Stimulated activated CD4-positive, alpha-beta T cell treated with anti-CD3 and anti-CD28 coated beads, Interleukin-2, amount 100 ng/mL, for 24 hours (primary cell): Measurements from ENCODE around the gene ATP7B.
"Not testable (repeated sequence)": the region's sequence is repeated elsewhere in the genome, so short reads cannot be mapped to it uniquely, and the experiment has no call there.

ENCODE experiments used
- DNase-seq, 2 donors: peaks; one replicate each; pipeline ENCODE4 v3.0.0-alpha.2; 2020

ATP7B gene

DNA sequence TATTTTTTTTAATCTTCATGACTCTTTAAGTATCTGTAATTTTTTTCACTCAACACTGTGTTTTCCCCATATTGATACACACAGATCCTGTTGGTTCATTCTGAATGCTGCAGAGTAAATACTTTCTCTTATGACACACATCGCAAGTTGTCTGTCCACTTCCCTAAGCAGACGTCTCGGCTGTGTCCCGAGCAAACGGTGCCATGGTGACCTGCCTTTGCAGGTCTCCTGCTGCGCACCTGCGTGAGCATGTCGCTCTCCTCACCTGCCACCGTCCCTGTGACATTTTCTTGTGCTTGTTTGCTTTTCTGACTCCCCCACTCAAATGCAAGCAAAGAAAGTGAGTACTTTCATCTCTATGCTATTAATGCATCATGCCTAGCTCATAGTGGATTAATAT lies 91.7 kb downstream of the ATP7B start:
- no peak for DNase-seq

DNA sequence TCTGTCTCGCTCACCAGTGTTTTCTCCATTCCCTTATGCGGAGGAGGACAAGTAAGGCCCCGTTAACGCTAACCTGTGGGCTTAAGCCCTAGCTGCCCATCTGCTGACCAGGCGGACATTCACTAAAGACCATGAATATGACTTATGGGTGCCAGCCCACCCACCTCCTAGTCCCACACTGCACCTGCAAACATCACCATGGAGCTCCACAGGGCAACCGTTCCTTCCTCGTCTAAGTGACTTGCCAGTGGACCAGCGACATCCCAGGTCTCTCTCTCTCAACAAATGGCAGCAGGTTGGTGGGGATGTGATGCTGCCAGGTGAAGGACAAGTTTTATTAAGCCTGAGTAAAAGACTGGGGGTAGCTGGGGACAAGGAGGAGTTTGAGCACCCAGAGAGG lies 94.3 kb downstream of the ATP7B start:
- no peak for DNase-seq

DNA sequence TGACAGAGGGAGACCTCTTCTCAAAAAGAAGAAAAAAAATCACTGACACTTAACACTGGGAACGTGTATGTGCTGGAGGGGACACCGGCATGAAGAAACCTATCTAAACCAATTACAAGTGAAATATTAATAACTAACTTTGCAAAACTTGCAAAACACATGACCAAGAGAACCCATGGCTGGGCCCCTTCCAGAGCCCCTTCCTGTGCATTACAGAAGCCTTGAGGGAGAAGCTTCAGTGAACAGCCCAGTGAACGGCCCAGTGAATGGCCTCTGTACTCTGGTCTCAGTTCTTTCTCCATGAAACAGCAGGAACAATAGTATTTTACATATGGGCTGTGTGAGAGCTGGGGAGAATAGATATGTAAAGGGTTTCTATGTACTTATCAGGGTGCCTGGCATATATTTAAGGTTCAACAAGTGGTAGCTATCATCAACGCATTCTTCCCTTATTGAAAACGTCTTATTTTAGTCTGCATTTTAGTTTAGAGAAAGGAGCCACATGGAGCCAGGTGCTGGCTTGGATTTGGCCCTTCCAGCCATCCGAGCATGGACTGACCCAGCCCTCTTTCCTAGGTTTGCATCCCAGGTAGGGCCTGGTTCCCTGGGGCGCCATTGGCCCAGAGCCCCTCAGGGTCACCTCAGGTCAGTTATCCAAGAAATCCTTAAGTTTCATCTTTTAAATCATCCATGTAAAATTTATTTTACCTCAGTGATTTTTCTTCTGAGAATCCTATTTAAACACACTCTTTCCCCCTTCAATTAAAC lies 95.0 kb downstream of the ATP7B start:
- no peak for DNase-seq

DNA sequence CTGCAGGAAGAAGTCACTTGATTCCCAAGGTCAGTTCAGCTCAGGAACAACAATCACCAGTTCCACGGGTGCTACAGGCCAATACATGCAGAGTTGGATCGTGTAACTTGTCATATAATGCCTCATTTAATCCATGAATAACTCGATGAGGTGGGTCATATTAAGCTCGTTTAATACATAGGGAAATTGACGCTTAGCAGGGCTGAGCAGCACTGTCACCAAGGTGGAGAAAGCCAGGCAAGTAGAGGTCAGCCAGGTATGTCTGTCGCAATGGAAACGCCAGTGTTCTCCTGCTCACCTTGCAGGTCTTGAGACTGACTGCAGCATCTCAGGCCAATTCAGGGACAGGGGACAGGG lies 97.1 kb downstream of the ATP7B start:
- DNase-seq: no peak

DNA sequence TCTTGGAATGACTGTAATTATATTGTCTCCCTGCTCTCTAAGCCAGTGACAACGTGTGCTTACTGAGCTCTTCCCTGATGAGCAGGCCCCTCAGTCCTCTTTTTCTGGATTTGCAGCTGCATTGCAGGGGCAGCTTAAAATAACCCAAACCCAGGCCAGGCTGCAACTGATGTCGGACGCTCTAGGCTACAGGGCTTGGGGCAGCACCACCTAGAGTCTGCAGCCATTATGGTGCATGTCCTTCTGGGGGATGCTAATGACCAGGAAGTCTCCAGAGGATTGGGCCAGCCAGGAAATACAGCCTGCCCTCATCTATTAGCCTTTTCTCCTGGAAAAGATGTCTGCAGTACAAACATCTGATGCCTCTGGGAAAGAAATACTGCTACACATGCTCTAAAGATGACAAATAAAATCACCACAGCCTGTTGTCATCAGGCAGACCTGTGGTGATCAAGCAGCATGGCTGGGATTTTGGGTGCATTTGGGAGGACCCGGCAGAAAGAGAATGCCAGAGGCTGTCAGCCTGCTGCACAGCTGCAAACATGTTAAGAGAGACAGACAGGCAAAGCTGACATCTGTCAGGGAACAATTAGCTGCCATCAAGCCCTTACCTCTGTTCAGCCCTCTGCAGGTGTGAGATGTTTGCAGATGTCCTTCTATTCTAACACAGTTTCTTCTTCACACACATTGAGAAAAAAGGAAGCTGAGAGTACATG lies 97.7 kb downstream of the ATP7B start:
- DNase-seq: no peak

DNA sequence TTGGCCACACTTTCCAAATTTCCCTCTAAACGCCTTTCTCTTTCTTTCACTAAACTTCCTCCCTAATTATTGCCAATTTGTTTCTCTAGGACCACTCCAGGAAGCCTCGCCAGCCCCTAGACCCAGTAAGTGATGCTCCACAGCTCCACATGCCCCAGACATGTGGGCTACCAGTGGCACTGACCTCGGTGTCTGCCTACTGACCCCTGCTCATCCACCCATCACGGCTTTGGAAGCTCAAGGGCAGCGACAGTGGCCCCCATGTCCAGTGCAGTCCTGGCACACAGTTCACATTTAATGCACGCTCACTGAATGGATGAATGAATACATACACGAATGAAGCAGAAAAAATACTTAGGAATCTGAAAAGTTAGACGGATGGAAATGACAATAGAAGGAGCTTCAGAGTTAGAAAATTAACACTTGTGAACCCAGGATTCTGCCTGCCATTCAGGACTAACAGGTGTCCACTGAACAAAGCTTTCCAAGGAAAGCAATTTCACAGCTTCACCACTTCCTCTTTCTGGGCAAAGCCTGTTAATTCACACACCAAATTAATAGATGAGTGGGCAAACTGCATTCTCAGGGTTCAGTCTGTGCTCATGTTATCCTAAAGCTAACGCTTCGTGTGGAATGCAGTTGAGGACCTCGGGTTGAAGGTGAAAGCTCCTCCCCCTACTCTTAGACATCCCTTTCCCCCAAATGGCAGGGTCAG lies 98.6 kb downstream of the ATP7B start:
- DNase-seq: no peak

DNA sequence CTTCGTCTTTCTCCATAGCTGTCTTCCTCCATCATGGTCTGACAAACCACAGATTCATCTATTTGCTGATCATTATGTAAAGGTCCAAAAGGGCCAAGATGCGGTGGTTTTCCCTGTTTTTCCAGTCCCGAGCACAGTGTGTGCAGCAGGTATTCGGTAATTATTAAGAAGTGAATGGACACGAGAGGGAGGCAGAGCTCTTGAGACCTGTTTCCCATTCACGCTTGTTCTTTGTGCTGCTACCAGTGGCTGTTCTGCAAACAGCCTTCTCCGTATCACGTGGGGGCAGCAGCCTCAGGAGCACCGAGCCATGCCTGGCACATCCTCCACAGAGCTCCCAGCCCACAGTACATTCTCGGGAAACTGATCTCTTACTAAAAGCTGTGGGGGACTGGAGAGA lies 99.2 kb downstream of the ATP7B start:
- DNase-seq: no peak

DNA sequence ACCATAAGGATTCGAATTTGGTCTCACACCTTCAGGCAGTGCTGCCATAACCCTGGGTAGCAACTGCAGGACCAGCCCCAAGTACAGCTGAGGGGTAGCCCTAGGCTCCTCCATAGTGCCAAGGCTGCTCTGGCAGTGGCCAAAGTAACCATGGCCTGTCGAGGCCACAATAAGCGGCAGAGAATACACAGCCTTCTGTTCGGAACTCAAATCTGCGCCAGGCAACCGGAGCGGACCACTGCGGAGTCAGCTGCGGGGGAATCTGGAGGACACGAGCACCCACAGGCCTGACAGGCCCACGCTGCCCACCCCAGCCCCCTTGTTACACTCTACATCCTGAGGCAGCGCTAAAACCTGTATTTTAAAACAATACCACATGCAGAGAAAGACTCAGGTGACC lies 100.7 kb downstream of the ATP7B start:
- no peak for DNase-seq

DNA sequence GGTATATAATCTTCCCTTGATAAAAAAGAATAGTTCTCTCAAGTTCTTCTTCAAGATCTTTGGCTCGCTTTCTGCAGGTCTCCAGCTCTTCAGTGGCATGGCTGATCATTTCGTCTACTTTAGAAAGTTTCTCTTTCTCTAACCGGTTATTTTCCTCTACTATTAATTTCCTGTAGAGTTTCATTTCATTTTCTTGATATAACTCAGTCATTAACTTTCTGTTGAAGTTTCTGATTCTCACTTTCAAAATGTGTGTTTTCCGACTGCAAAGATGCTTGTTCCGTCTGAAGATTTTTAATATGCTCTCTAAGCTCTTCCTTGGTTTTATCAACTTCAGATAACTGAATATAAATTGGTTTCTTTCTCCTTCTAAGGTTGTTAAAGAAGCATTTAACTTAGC lies 102.0 kb downstream of the ATP7B start:
- not testable (repeated sequence) for DNase-seq

DNA sequence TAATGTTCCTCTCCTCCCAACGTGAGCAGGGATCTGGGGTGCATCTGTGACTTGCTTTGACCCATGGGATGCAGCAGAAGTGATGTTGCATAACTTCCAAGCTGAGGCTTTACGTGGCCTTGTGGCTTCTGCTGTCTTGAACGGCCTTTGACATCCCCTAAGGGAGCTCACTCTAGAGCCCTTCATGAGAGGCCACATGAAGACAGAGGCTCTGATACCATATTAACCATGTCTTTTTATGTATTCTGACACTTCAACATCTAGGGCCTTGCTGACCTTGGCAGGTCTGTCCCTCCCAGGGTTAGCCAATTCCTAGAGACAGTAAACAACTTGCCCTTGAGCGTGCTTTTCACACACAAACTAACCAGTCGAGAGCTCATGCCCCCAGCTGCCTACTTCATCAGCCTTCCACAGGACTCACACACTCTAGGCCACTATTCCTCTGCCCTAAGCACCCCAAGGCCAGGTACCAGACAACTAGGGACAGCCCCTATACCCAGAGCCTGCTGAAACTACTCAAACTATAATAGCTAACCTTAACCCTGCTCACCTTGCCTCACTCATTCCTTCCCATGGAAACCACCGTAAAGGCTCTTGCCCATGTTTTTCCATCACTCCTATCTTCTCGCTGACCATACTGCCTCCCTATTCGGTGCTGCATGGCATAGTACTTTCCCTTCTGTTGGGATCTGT lies 104.1 kb downstream of the ATP7B start:
- DNase-seq: no peak

DNA sequence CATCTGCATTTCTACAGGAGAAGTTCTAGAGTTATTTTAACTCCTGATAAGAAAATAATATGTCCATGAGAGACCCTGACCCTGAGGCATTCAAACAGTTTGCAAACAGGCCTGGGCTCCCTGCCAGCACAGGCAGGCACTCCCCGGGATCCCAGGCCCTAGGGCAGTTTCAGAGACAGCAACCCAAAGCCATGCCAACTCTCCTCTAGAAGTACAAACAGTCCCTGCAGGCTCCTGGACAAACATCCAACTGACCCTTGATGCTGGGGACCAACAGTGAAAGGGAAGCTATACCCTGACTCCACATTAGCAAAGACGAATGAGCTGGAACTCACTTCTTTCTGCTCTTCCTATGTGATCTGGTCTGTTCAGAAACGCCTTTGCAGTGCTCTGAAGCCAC lies 104.7 kb downstream of the ATP7B start:
- DNase-seq: no peak

DNA sequence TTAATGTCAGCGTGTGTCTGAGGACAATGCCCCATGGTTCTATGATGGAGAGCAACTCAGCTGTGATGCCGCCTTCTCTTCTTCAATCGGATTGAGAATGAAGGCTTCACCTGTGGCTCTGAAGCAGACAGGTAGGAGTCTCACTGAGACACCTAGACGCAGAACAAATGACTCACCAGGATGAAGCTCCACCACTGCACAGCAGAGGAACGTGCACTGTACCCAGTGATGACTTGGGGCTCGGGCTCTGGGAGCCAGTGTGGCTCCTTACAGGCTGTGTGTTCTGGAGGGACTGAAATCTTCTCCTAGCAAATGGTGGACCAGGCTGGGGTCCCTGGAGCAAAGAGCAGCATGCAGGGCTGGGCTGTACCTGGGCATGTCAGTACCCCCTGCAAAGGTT lies 105.5 kb downstream of the ATP7B start:
- DNase-seq: no peak

DNA sequence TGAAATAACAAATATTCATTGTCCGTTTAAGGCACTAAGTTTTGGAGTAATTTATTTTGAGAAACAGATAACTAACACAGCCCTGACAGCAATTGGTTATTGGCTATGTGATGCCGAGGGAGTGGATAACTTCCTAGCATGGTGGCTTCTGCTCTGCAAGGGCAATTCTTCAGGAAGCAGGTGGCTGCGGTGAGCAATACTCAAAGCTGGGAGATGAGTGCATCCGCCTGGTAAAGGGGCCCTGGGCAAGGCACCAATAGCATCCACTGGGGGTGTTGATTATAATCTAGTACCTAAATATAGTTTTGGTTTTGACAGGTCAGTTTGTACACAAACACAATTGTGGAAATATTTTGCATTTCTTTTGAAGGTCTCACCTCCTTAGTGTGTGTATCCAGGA lies 108.5 kb downstream of the ATP7B start:
- no peak for DNase-seq

DNA sequence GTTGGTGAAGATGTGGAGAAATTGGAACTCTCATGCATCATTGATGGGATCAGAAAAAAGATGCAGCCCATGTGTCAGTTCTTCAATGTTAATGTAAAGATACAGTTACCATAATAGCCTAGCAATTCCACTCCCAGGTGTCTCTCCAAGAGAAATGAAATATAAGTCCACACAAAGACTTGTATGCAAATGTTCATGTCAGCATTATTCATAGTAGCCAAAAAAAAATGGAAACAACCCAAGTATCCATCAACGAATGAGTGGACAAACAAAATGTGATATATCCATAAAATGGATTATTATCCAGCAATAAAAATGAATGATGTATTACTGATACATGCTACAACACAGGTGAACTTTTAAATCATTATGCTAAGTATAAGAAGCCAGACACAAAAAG lies 110.8 kb downstream of the ATP7B start:
- no peak for DNase-seq

DNA sequence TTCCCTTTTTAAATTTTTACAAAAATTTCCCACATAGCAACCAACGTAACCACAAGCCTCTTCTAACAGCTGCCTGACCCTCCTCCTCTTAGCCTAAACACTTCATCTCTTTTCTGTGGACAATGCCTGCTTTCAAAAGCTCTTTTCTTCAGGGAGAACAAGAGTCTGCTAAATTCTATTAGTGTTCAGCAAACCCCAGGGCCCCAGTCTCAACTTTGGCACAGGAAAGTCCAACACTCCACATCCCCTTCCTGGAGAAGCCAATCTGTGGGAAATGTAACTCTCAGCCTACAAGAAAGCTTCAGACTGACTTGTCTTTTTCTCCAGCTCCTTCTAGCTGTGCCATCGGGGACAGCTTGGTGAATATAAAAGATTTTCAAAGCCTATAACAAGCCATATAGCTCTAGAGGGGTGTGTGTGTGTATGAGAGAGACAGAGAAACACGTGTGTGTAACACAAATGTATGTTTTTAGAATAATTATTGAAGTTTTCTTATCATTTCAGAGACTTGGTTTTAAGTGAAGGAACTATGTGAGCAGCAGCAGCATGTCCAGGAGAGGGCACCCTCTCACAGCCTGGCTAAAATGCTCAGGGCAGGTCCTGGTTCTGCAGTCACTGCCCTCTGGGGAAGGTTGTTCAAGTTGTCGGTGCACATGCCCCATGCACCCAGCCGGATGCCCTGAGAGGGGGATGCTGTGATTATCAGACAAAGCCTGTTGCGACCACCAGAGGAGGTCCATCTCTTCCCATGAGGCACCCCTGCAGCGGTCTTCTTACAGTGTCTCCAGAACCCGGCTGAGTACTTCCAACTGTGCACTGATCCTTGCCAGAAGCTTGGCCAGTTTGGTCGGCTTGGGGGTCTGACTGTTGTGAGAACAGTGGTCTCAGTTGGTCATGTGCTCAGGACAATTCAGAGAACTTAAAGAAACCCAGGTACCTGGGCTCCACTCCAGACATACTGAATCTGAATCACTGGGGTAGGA lies 115.1 kb downstream of the ATP7B start:
- peak; percentile 51 to 52 for DNase-seq

DNA sequence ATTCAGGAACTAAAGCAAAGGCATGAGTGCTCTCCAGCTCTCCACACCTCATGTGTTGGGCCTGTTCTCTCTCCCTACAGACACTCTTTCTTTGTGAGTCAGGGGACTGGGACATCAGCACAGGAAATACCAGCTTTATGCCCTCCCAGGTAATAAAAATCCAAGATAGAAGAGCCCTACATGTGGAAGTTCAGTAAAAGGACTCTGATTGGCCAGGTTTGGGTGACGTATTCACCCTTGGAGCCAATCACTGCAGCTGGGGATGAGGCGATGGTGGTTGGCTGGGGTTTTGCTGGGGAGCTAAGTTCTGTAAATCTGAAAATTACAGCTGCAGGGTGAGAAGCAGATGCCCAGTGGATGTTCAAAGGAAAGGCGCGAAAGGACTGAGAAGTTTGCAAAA lies 117.0 kb downstream of the ATP7B start:
- no peak for DNase-seq

DNA sequence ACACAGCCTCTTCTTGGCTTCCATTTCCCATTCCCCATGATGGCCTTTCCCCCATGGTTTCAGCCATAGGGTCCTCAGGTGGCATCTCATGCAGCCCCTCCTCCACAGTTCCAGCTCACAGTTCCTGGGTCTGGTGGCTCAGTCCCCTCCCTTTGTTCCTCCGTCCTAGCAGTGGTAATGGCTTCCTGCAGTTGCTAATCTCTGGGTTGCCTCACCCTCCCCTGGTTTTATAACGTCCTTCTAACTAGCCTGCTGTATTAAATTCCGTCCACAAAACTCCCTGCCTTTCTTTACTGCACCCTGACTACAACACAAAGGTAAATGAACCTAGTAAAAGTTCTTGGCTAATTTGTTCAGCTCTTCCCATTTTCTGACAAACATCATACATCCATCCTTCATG lies 118.6 kb downstream of the ATP7B start:
- DNase-seq: no peak

DNA sequence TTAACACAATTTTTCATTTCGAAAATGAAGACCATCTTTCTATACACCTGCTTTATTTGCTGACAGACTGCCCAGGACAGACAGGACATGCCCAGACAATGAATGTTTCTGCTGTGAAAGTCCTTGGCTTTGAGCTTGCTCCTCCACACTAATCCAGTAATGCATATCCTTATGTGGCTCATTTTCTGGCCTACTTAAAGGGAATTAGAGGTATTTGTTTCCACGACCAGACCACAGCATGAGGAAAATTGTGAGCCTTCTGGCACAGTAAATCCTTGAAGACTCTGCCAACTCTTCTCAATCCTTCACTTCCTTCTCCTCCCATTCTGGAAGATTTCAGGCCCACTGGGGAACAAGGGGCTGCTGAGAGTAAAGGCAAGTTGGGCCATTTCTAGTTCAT lies 123.8 kb downstream of the ATP7B start:
- no peak for DNase-seq

DNA sequence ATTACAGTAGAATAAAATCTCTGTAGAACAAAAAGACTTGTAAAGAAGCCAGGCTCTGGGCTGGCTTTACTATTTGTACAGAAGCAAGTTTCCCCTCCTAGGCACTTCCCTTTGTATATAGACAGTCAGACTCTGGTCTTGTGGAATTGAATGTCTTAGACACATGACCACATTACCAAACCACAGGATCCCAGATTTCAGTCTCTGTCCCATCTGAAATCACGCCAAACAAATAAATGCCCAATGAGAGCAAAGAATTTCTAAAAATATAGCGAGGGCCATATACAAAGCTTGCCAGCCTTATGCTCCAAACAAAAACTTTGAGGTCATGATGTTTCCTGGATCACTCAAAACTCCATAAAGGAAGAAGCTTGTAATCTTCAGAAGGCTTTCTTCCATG lies 125.6 kb downstream of the ATP7B start:
- no peak for DNase-seq

DNA sequence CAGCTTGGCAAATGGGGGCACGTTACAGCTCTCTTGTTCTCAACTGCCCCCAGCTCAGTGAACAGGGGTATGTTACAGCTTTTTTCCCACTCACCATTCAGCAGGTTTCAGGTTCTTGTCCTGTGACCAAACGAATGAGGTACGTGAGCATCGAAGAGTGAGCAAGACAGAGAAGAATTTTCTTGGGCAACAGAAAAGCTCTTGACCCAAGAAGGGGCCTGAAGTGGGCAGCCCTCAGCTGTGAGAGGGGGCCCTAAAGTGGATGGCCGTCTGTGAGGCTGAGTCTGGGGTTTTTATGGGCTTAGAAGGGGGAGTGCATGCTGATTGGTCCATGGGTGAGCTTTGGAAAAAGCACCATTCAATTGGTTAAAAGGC lies 128.0 kb downstream of the ATP7B start:
- no peak for DNase-seq
